ENCODE data around the gene KCNMA1.

The KCNMA1 gene

GRCh38 chr10:77114181-77114821, 523.3 kb downstream of the KCNMA1 start:
- Histone ChIP-seq H3K9me3 (ENCODE audit: insufficient read depth, low read length) (no peaks in the 10 kb centered on the region), H3K27me3 (ENCODE audit: insufficient read depth, insufficient read length) (no peaks in the 10 kb centered on the region), H3K4me1 (ENCODE audit: insufficient read depth, insufficient read length) (peaks cover 12% of the 10 kb centered on the region), H3K36me3 (ENCODE audit: insufficient read depth, insufficient read length, low read length) (no peaks in the 10 kb centered on the region), H3K4me3 (ENCODE audit: insufficient read length, low read depth) (no peak overlapping the region), H3K9ac (ENCODE audit: insufficient read length, low read depth) (no peak overlapping the region)
- no peak for TF ChIP-seq SUZ12 (IDR thresholded peaks at IDR 0.05; ENCODE audit: extremely low read depth, insufficient read depth, insufficient read length)
- no peak for TF ChIP-seq YY1 (IDR thresholded peaks at IDR 0.05; ENCODE audit: insufficient read depth, insufficient read length)
- no peak for TF ChIP-seq ZNF274 (IDR thresholded peaks at IDR 0.05; ENCODE audit: low read depth, low read length)
- DNase-seq (ENCODE audit: low read depth, low spot score): peak; percentile 90

GRCh38 chr10:77111611-77112550, 525.7 kb downstream of the KCNMA1 start:
- Histone ChIP-seq H3K4me3 (ENCODE audit: insufficient read length, low read depth) (no peak overlapping the region), H3K36me3 (ENCODE audit: insufficient read depth, insufficient read length, low read length) (no peaks in the 10 kb centered on the region), H3K9ac (ENCODE audit: insufficient read length, low read depth) (peak overlapping the region; percentile 8), H3K27me3 (ENCODE audit: insufficient read depth, insufficient read length) (no peaks in the 10 kb centered on the region), H3K4me1 (ENCODE audit: insufficient read depth, insufficient read length) (peaks cover 12% of the 10 kb centered on the region), H3K9me3 (ENCODE audit: insufficient read depth, low read length) (no peaks in the 10 kb centered on the region)
- peak; percentile 48 for DNase-seq (ENCODE audit: low read depth, low spot score)
- TF ChIP-seq ZNF274 (IDR thresholded peaks at IDR 0.05; ENCODE audit: low read depth, low read length): no peak
- TF ChIP-seq SUZ12 (IDR thresholded peaks at IDR 0.05; ENCODE audit: extremely low read depth, insufficient read depth, insufficient read length): no peak
- TF ChIP-seq YY1 (IDR thresholded peaks at IDR 0.05; ENCODE audit: insufficient read depth, insufficient read length): no peak

GRCh38 chr10:77110757-77111156, 526.9 kb downstream of the KCNMA1 start:
- no peaks in the 10 kb centered on the region for H3K27me3 ChIP-seq (ENCODE audit: insufficient read depth, insufficient read length)
- H3K4me1 ChIP-seq (ENCODE audit: insufficient read depth, insufficient read length): peaks cover 12% of the 10 kb centered on the region
- no peaks in the 10 kb centered on the region for H3K36me3 ChIP-seq (ENCODE audit: insufficient read depth, insufficient read length, low read length)
- no peak overlapping the region for H3K4me3 ChIP-seq (ENCODE audit: insufficient read length, low read depth)
- no peak overlapping the region for H3K9ac ChIP-seq (ENCODE audit: insufficient read length, low read depth)
- TF ChIP-seq YY1 (IDR thresholded peaks at IDR 0.05; ENCODE audit: insufficient read depth, insufficient read length): no peak
- no peak for TF ChIP-seq SUZ12 (IDR thresholded peaks at IDR 0.05; ENCODE audit: extremely low read depth, insufficient read depth, insufficient read length)
- H3K9me3 ChIP-seq (ENCODE audit: insufficient read depth, low read length): no peaks in the 10 kb centered on the region
- DNase-seq (ENCODE audit: low read depth, low spot score): no peak

GRCh38 chr10:77109351-77109994, 528.1 kb downstream of the KCNMA1 start:
- no peak for DNase-seq (ENCODE audit: low read depth, low spot score)
- Histone ChIP-seq H3K36me3 (ENCODE audit: insufficient read depth, insufficient read length, low read length) (no peaks in the 10 kb centered on the region), H3K4me3 (ENCODE audit: insufficient read length, low read depth) (no peak overlapping the region), H3K4me1 (ENCODE audit: insufficient read depth, insufficient read length) (peaks cover 10% of the 10 kb centered on the region), H3K9ac (ENCODE audit: insufficient read length, low read depth) (no peak overlapping the region), H3K9me3 (ENCODE audit: insufficient read depth, low read length) (no peaks in the 10 kb centered on the region), H3K27me3 (ENCODE audit: insufficient read depth, insufficient read length) (no peaks in the 10 kb centered on the region)
- TF ChIP-seq YY1 (IDR thresholded peaks at IDR 0.05; ENCODE audit: insufficient read depth, insufficient read length) (no peak), ZNF274 (IDR thresholded peaks at IDR 0.05; ENCODE audit: low read depth, low read length) (no peak), SUZ12 (IDR thresholded peaks at IDR 0.05; ENCODE audit: extremely low read depth, insufficient read depth, insufficient read length) (no peak)

GRCh38 chr10:77106676-77107075, 530.9 kb downstream of the KCNMA1 start:
- Histone ChIP-seq H3K36me3 (ENCODE audit: insufficient read depth, insufficient read length, low read length) (no peaks in the 10 kb centered on the region), H3K9me3 (ENCODE audit: insufficient read depth, low read length) (no peaks in the 10 kb centered on the region), H3K4me1 (ENCODE audit: insufficient read depth, insufficient read length) (peaks cover 5% of the 10 kb centered on the region), H3K27me3 (ENCODE audit: insufficient read depth, insufficient read length) (no peaks in the 10 kb centered on the region), H3K4me3 (ENCODE audit: insufficient read length, low read depth) (no peak overlapping the region), H3K9ac (ENCODE audit: insufficient read length, low read depth) (no peak overlapping the region)
- TF ChIP-seq ZNF274 (IDR thresholded peaks at IDR 0.05; ENCODE audit: low read depth, low read length): no peak
- DNase-seq (ENCODE audit: low read depth, low spot score): no peak

- TF ChIP-seq ZNF274 (IDR thresholded peaks at IDR 0.05; ENCODE audit: low read depth, low read length) (no peak), SUZ12 (IDR thresholded peaks at IDR 0.05; ENCODE audit: extremely low read depth, insufficient read depth, insufficient read length) (no peak)
- DNase-seq (ENCODE audit: low read depth, low spot score): no peak
- peaks cover 5% of the 10 kb centered on the region for H3K4me1 ChIP-seq (ENCODE audit: insufficient read depth, insufficient read length)
- no peaks in the 10 kb centered on the region for H3K27me3 ChIP-seq (ENCODE audit: insufficient read depth, insufficient read length)
- H3K4me3 ChIP-seq (ENCODE audit: insufficient read length, low read depth): no peak overlapping the region
- H3K9me3 ChIP-seq (ENCODE audit: insufficient read depth, low read length): no peaks in the 10 kb centered on the region
- H3K36me3 ChIP-seq (ENCODE audit: insufficient read depth, insufficient read length, low read length): no peaks in the 10 kb centered on the region
- no peak overlapping the region for H3K9ac ChIP-seq (ENCODE audit: insufficient read length, low read depth)
Observed at GRCh38 chr10:77105761-77106221, 531.8 kb downstream of the KCNMA1 start.

- H3K36me3 ChIP-seq (ENCODE audit: insufficient read depth, insufficient read length, low read length): no peaks in the 10 kb centered on the region
Observed at GRCh38 chr10:77104459-77104980, 533.1 kb downstream of the KCNMA1 start.

More at GRCh38 chr10:77104459-77104980, 533.1 kb downstream of the KCNMA1 start:
- DNase-seq (ENCODE audit: low read depth, low spot score): no peak
- H3K9me3 ChIP-seq (ENCODE audit: insufficient read depth, low read length): no peaks in the 10 kb centered on the region
- no peak overlapping the region for H3K9ac ChIP-seq (ENCODE audit: insufficient read length, low read depth)
- peaks cover 2% of the 10 kb centered on the region for H3K4me1 ChIP-seq (ENCODE audit: insufficient read depth, insufficient read length)
- no peaks in the 10 kb centered on the region for H3K27me3 ChIP-seq (ENCODE audit: insufficient read depth, insufficient read length)
- TF ChIP-seq YY1 (IDR thresholded peaks at IDR 0.05; ENCODE audit: insufficient read depth, insufficient read length) (no peak), ZNF274 (IDR thresholded peaks at IDR 0.05; ENCODE audit: low read depth, low read length) (no peak), SUZ12 (IDR thresholded peaks at IDR 0.05; ENCODE audit: extremely low read depth, insufficient read depth, insufficient read length) (no peak)
- H3K4me3 ChIP-seq (ENCODE audit: insufficient read length, low read depth): no peak overlapping the region

Measured in NT2/D1 (cell line).